Left lobe of liver (tissue), 2 donors: Measurements from ENCODE around the gene MRPL41. TPM values are rescaled to one million over a fixed set of nuclear protein-coding genes. Genes with fewer than 3 reads are reported as not detected.
A peak's percentile ranks its signal among the peaks of the same experiment; 100 is the strongest.
"Not testable (repeated sequence)": the region's sequence is repeated elsewhere in the genome, so short reads cannot be mapped to it uniquely, and the experiment has no call there.

Source experiments
- ATAC-seq: fragments of 200-7000 bp; cut with Tn5 transposase; one replicate; pipeline ENCODE4 v1.9.1; 2020; ENCODE audit warnings: mild to moderate bottlenecking, moderate library complexity
- DNase-seq: peaks from one replicate; pipeline ENCODE4 v3.0.0-alpha.2; 2020; ENCODE audit warnings: low spot score
- total RNA-seq: library from RNA; stranded (reverse); gene quantifications from one replicate; pipeline ENCODE4 v1.2.1, GENCODE V29; 2021
- donor health status: DM: no; HTN: no; CAD: no; lungs with moderate emphysema.
- donor health status: DM: no; HTN: yes; CAD: no.

MRPL41 gene
- total RNA-seq, 1 donor from 2014 or later = 100 TPM

GRCh38 chr9:137581361-137582285 lies 29.9 kb downstream of the MRPL41 start:
- DNase-seq = no peak
- ATAC-seq = no peak

GRCh38 chr9:137582286-137582860 lies 30.7 kb downstream of the MRPL41 start:
- no peak for ATAC-seq
- DNase-seq = no peak

- DNase-seq (no peak), ATAC-seq (no peak)
Measured at GRCh38 chr9:137583347-137583746, 31.7 kb downstream of the MRPL41 start.

DNA sequence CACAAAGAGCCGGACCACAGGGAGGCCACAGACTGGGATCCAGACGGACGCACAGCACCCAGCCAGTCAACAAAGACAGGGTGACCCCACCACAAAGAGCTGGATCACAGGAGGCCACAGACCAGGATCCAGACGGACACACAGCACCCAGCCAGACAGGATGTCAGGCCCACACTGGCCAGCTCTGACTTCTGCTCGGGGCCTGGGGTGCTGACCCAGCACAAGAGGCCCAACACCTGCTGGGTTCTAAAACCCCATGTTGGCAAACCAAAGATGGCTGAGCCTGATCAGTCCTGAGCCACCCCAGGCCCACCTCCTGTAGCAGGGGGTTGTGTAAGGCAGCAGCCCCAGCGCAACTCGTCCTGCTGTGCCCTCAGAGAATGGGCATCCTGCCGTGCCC lies 32.3 kb downstream of the MRPL41 start:
- ATAC-seq (no peak), DNase-seq (no peak)

GRCh38 chr9:137586854-137587253 lies 35.2 kb downstream of the MRPL41 start:
- no peak for ATAC-seq
- no peak for DNase-seq

GRCh38 chr9:137588311-137588710 lies 36.6 kb downstream of the MRPL41 start:
- ATAC-seq (no peak), DNase-seq (no peak)

DNA sequence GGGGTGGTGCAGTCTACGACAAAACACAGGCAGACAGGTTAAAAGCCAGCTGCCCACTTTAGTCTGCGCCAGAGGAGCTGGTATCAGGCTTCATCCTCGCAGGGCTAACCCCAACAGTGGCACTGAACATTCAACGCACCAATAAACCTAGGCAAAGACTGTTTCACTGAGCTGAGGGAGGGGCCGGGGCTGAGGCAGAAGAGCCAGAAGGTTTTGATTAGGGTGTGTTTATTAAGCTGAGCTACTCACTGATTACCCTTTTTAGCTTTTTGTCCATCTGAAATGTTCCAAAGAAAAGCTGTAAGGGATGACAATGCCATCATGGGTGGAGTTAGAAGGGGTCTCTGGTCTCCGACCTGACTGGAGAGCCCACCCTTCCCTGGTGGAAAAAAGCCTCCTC lies 37.2 kb downstream of the MRPL41 start:
- ATAC-seq = no peak
- no peak for DNase-seq

DNA sequence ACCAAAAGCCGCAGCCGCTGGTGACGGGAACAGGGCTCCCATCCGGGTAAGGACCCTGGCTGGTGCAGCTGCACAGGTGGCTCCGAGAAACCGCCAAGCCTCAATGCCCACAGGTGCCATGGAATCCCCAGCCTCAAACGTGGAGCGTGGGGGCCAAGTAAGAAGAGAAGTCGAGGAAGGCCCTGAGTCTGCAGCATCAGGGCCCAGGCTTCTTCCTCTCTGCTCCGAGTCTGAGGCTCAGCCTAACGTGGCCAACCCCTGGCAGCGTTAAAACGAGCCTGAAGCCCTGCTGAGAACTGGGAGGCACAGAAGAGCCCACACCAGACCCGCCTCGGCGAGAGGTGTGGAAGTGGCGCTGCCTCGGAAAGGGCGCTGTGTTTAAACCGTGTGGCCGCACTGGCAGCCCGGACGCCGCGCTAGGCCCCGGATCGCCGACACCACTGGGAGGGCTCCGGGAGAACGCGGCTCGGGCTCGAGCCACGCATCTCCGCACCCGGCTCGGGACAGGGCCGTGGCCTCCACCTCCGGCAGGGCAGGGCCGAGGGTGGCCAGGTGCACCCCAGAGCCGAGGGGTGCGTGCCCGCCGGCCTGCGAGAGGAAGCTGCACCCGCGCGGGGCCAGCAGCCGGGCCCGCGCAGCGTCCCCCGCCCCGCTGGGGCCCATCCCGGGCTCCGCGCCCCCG lies 37.9 kb downstream of the MRPL41 start:
- ATAC-seq = no peak
- no peak for DNase-seq

DNA sequence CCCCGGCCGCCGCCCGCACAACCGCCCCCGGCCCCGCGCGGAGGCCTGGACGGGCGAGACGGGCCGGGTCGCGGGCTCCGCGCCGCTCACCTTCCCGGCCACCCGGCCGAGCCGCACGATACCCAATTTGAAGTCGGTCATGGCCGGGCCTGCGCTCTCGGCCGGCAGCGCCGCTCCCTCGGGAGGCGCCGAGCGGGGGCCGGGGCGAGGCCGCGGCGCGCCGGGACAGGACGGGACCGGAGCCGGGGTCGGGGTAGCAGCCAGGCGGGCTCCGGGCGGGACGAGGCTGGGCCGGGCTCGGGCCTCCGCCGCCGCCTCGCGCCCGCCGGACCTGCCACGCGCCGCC lies 38.4 kb downstream of the MRPL41 start:
- ATAC-seq (no peak), DNase-seq (no peak)

DNA sequence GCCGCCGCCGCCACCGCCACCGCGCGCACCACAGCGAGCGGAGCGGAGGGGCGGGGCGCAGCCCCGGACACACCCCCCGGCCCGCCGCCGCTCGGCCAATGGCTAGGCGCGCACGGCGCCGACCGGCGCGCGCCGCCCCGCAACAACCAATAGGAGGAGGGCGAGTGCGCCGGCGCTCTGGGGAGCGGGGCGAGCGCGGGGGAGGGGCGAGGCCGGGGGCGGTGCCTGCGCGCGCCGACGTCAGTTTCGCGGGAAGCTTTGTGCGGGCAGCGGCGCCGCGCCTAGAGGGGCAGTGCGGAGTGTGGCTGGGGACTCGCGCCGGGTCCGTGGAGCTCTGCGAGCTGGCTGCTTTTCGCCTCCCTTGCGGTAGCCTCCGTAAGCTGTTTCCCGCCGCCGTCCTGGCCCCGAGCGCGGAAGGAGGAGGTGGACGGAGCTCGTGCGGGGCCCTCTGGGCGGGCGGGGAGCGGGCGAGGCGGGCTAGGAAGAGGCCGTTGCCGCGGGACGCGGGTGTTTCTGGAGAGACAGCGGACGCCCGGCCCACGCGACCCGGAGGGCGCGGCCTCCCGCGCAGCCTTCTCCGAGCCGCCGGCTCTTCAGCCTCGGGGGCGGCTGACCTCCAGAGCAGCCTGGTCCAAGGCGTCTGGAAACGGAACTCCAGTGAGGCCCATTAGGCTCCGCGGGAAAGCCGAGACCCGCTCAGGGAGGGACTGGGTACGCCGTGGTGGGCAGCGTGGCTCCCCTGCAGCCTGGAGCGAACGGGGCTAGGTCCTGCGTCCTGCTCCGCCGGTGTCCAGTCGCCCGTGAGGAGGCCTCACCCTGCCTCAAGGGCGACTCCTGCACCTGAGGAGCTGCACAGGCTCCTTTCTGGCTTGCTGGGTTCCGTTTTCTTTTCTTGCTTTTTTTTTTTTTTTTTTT lies 39.0 kb downstream of the MRPL41 start, which contains the start of gene ZMYND19:
Gene ZMYND19, minus strand, starts transcription at position 44 of the 915 bp plus-strand sequence. CDS start 249 bp downstream, outside the sequence.
- DNase-seq (peak; percentile 90), ATAC-seq (peak; percentile 92)

DNA sequence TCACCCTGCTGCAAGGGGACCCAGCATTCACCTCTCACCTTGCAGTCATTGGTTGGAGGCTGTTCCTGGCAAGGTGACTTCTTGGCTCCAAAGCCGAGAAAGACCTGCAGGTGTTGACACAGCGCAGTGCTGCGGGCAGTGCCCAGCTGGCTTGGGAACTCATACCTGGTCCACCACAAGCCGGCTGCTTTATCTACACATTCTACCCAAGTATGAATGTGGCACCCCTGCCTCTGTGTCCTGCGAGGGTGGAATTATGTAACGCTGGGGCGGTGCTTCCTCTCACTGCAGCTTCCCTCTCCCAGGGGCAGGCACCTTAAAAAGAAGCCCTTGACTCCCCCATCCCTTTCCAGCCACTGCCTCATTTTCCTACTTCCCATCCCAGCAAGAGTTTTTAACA lies 41.1 kb downstream of the MRPL41 start:
- ATAC-seq (peak; percentile 76), DNase-seq (peak; percentile 86)

- DNase-seq = no peak
- no peak for ATAC-seq
Measured at GRCh38 chr9:137593176-137593575, 41.5 kb downstream of the MRPL41 start.

- ATAC-seq, DNase-seq: not testable (repeated sequence)
Measured at GRCh38 chr9:137596577-137596976, 44.9 kb downstream of the MRPL41 start.

DNA sequence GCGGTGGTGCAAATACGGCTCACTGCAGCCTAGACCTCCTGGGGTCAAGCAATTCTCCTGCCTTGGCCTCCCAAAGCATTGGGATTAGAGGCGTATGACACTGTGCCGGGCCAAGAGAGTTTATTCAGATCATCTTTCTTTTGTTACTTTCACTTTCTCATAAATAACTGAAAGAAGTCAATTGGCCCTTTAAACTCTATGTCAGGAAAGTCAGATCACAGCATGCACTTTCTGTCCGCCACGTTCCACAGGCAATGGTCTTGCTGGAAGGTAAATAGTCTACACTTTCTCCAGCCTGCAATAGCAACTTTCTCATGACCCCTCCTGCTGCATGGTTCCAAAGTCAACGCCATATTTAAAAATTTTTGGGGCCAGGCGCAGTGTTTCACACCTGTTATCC lies 47.3 kb downstream of the MRPL41 start:
- ATAC-seq (no peak), DNase-seq (no peak)

Other genes with a start within 250 kb of the MRPL41 start
- 1.3 TPM for gene NRARP, start 249.6 kb upstream of the MRPL41 start, total RNA-seq
- gene EXD3, start 128.7 kb upstream of the MRPL41 start, total RNA-seq = 19.3 TPM
- gene NOXA1, start 128.5 kb upstream of the MRPL41 start, total RNA-seq = 6.0 TPM
- gene ENTPD8, start 110.5 kb upstream of the MRPL41 start, total RNA-seq = 9.0 TPM
- 23.0 TPM for gene NSMF, start 92.5 kb upstream of the MRPL41 start, total RNA-seq
- gene PNPLA7, start 1.5 kb upstream of the MRPL41 start, total RNA-seq = 17.7 TPM
- gene DPH7, start 27.0 kb downstream of the MRPL41 start, total RNA-seq = 14.4 TPM
- 13.0 TPM for gene ZMYND19, start 38.6 kb downstream of the MRPL41 start, total RNA-seq
- 29.0 TPM for gene ARRDC1, start 53.8 kb downstream of the MRPL41 start, total RNA-seq
- gene EHMT1, start 67.1 kb downstream of the MRPL41 start, total RNA-seq = 64.2 TPM